Mesenteric fat pad (tissue), 1 donor: ENCODE data around the gene PCIF1. TPM values are rescaled to one million over a fixed set of nuclear protein-coding genes. Genes with fewer than 3 reads are reported as not detected.

Source experiments
- DNase-seq: peaks from one replicate; pipeline ENCODE4 v3.0.0-alpha.2; 2020; ENCODE audit warnings: low spot score
- total RNA-seq: library from RNA; stranded (reverse); fragmentation: NEBNext Ultra II Directional; extraction: Animal tissue kit (Norgen Biotek cat#: 25700); gene quantifications from one replicate; pipeline ENCODE4 v1.2.1, GENCODE V29; 2021
- donor health status: DM: yes; HTN: yes; CAD: no.

PCIF1 gene
- total RNA-seq, 1 donor from 2014 or later, result 27.1 TPM

DNA sequence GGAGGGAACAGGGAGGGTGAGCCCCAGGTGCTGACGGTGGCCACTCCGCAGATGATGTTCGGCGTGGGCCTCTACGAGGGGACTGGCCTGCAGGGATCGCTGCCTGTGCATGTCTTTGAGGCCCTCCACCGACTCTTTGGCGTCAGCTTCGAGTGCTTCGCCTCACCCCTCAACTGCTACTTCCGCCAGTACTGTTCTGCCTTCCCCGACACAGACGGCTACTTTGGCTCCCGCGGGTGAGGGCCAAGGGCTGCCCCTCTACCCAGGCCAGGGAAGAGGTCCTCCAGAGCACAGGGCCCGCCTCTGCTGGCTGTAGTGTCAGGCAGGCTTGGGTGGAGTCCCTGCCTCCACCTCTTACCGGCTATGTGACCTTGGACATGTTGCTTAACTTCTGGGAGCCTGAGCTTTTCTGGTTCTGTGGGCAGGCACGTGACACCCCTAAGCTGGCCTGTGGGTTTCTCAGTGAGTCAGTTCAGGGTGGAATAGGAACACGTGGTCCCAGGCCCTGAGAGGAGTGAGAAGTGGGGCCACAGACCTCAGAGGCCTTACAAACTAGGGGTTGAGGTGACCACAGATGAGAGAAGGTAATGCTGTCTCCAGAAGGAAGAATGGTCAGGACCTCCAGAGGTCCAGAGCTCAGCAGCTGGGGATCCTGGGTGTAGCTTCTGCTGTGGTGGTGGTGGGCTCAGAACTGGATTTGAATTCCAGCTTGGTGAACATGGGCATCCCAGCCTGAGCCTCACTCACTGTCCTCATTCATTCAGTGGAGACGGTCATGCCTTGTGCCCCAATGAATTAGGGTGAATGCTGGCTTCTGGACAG is 11.9 kb downstream of the PCIF1 start:
- DNase-seq, result no peak

DNA sequence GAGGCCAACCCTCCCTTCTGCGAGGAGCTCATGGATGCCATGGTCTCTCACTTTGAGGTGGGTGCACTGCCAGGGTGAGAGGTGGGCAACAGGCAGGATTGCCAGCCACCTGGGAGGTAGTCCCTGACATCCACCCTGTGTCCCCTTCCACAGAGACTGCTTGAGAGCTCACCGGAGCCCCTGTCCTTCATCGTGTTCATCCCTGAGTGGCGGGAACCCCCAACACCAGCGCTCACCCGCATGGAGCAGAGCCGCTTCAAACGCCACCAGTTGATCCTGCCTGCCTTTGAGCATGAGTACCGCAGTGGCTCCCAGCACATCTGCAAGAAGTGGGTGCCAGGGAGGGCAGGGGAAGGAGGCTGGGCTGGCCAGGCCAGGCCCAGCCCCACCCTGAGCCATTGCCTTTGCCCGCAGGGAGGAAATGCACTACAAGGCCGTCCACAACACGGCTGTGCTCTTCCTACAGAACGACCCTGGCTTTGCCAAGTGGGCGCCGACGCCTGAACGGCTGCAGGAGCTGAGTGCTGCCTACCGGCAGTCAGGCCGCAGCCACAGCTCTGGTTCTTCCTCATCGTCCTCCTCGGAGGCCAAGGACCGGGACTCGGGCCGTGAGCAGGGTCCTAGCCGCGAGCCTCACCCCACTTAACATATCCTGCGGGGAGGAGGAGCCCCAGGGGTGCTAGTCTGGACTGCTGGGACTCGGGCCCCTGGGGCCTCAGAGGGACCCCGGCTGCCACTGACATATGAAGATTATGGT is 12.8 kb downstream of the PCIF1 start:
- DNase-seq, result no peak

DNA sequence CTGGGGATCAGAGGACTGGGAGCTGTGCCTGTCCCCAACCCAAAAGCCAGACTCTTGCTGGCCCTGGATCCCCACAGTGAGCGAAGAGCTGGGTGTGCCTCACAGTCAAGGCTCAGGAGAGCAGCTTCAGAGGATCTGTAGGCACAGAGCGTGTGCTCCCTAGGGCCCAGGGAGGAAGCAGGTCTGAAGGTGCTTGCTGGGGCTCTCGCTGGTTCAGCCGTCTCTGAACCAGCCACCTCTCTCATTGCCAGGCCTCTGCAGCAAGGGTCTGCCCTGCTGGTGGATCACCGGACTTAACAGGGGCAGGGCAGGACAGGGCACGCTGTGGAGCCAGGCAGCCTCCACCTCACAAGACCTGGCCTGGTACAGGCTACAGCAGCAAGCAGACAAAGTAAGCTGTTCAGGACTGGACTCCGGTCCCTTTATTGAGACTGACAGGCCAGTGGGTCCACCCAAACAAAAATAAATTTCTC is 13.8 kb downstream of the PCIF1 start:
- DNase-seq, result no peak

DNA sequence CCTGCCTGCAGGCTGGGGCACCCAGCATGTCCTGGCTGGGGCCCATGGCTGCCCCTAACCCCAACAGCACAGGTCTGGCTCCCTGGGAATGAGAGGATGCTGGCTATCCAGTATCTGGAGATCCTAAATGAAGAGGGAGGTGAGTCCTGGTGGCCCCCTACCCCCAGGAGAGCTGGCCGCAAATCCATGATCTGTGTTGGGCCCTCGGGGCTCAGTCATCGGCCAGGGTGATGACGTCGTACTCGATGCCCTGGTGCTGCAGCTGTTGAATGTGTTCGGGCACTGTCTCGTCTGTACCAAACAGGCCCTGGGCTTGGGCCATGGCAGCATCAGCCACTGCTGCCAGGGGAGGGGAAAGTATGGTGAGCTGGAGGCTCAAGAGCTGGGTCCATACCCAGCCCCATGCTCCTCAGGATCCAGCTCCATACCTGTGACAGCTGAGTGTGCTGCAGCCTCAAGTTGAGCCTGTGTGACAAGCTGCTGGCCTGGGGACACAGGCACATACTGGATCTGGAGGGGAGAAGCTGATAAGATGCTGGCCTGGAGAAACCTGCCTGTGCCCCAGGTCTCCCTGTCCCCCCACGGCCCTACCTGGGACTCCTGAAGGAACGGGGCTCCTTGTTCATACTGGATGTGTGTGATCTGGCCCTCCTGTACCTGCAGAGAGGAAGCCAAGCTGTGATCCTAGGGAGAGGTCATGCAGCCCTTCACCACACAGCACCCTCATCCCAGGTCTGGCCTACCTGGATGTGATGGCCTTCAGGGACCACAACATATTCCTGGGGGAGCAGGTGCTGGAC is 14.5 kb downstream of the PCIF1 start:
- DNase-seq, result no peak

DNA sequence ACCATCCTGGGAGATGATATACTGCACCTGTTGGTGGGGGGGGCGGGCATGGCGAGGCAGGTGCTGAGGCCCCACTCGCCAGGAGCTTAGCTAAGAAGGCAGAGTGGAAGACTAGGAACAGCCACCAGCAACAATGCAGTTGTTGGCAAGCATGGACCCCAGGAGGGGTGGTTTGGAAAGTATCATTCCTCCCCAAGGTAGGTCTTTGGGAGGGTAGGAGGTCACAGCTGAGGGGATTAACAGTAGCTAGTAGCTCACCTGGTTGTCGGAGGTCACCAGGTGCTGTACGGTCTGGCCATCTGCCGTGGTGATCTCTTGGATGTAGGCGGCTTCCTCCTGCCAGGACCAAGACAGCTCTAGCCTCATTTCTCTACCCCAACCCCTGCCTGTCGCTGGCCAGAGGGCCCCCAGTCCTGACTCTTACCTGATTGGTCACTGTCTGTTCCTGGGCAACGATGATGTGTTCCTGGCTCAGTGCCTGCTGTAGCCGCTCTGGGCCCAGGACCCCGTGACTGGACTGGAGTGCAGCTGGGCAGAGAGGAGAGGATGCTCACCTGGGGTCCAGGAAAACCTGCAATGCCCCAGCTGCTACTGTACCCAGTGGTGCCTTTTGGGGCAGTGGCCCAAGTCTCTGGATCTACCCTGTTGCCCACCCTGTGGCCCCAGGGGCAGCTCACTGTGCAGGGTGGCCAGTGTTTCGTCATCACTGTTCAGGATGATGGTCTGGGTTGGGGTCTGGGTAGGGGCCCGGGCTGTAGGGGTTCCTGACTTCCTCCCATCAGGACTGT is 15.3 kb downstream of the PCIF1 start:
- no peak for DNase-seq

DNA sequence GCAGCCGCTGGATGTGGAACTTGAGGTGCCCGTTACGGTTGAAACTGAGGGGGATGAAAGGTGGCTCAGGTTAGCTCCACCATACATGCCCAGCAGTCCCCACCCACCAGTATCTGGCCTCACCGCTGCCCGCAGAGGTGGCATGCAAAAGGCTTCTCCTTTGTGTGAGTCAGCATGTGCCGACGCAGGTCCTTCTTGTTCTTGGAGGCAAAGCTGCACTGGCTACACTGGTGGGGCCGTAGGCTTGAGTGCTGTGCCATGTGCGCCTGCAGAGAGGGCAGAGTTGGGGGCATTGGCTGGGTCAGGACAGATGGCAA is 15.8 kb downstream of the PCIF1 start:
- no peak for DNase-seq

DNA sequence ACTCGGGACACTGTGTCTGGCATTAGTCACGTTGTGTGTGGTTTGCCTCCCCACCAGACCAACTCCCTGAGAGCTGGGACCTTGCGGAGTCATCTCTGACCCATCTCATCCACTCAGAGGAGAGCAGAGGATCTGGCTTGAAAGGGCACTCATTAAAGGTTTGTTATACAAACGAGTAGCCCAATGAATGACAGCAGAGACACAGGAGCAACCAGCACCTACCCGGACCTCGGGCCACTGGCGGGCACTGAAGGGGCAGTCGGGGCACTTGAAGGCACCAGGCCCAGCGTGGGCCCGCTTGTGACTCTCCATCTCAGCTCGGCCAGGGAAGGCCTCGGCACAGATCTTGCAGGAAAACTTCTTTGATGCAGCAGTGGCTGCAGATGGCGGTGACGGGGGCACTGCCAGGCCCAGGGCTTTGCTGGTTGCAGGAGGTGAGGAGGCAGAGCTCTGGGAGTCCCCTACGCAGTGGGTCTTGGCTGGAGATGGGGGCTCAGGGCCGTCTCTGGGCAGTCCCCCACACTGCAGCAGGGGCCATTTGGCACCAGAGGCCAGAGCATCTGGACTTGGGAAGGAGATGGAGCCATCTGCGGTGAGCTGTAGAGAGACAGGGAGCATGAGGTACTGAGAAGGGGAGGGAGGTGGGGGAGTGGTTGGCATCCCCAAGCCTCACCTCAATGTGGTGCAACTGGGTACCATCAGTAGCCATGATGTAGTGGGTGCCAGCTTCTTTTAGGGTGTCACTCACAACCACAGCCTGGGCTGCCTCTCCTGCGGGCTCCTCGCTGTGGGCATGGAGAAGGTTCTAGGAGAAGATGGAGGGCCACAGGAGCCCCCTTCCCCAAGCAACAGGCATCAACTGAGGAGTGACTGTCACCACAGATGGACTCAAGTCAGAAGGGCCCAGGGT is 17.7 kb downstream of the PCIF1 start:
- DNase-seq, result no peak

DNA sequence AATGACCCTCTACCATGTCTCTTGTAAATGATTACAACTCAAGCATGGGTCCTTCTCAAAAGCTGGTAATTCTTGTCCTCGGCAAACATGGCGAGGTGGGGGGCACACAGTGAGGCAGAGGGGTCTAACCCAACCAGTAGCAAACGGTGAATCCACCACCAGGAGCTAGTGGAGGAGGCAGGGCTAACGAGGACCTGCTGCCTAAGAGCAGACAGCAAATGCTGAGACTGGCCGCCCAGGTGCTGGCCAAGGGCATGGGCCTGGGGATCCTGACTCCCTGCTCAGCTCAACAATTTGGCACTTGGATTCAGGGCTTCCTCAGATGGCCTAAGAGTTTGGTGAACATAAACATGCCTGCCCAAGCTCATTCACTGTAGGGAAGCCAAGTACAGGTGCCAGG is 18.4 kb downstream of the PCIF1 start:
- no peak for DNase-seq

DNA sequence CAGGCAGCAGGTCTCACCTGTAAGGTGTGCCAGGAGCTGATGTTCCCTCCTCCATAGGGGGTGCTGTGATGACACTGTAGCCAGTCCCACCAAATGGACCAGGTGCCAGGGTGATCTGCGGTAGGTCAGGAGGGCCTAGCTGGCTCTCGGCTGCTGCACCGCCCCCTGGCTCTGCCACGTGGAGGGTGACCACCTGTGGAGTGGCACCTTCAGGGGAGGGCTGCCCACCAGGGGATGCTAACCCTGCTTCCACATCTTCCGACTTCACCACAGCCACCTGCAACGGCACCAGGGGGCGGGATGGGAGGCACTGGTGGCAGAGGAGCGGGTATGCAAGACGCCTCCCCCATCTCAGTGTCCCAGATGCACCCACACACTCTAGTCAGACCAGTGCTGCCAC is 19.2 kb downstream of the PCIF1 start:
- DNase-seq, result no peak

DNA sequence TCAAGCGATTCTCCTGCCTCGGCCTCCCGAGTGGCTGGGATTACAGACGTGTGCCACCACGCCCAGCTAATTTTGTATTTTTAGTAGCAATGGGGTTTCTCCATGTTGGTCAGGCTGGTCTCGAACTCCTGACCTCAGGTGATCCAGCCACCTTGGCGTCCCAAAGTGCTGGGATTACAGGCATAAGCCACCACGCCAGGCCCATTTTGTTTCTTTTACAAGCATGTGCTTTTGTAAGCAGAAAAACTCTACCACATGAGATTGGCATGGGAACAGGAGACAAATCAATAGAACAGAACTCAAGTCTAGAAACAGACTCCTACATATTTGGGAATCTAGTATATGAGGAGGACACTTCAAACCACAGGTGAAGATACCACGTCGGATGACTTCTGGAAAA is 21.8 kb downstream of the PCIF1 start:
- peak; percentile 53 for DNase-seq

DNA sequence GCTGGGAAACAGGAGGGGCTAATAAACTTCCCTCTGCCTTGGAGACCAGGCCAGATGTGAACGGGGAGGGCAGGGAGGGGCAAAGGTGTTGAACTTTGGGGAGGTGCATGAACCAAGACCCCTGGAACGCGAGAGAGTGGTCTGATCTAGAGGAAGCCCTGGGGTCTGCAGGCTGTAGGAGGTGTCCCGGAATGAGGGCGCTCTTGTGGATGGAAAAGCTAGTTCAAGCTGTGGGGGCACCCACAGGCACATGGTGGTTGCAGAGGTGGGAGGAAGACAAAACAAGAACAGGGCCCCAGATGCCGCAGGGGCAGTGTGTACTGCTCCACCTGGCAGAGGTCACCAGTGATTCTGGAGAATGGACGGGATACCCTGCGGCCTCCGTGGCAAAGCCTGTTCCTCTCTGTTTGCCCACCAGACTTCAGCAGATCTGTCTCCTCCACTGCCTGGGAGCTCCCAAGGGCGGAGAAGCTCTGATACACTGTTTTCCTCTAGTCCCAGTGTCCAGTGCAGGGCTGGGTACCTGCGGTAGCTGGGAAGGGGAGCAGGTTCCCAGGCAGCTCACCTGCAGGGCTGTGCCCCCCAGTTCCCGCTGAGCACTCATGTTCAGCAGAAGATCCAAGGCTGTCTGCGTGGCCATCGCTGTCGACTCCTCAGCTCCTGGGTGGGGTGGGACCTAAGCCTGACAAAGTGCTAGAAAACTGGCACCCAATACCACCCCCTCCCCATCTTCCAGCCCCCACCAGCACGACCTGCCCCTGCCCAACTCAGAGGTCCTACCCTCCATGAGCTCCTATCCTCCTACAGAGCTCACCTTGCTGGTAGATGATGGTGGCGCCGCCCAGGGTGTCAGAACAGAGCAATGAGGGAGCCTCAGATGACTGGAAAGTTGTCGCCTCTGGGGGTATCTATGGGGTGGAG is 22.8 kb downstream of the PCIF1 start:
- DNase-seq, result peak; percentile 71

DNA sequence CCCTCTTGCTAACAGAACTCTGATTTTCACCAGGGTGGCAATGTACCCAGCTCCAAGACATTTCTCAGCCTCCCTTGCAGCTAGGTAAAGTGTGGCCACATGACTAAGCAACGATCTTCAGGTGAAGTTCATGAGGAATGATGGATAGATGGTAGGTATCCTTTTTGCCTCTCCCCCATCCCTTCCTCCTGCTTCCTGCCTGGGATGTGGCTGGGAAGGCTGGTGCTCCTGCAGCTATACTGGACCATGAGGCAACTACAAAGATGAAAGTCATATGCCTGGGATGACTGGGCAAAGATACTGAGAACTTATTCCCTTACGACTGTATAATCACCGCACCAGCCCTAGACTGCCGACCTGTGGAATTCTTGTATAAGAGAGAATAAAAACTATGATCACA is 24.1 kb downstream of the PCIF1 start:
- DNase-seq, result peak; percentile 28

DNA sequence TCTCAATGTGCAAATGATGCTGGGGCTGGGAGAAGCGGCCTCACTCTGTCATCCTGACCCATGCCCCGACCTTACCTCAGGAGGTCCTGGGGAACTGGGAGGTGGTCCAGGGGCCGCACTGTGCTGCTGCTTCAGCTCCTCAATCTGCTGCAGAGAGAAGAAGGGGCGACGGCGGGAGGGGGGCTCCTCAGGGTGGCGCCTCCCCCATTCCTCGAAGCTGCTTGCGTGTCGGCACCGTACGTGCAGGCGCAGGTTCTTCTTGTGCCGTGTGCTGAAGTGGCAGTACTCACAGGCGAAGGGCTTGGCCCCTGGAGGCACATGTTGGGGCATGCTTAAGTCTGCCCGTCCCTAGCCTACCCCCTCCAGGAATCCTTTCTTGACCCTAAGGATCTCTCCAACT is 24.6 kb downstream of the PCIF1 start:
- peak; percentile 73 for DNase-seq

DNA sequence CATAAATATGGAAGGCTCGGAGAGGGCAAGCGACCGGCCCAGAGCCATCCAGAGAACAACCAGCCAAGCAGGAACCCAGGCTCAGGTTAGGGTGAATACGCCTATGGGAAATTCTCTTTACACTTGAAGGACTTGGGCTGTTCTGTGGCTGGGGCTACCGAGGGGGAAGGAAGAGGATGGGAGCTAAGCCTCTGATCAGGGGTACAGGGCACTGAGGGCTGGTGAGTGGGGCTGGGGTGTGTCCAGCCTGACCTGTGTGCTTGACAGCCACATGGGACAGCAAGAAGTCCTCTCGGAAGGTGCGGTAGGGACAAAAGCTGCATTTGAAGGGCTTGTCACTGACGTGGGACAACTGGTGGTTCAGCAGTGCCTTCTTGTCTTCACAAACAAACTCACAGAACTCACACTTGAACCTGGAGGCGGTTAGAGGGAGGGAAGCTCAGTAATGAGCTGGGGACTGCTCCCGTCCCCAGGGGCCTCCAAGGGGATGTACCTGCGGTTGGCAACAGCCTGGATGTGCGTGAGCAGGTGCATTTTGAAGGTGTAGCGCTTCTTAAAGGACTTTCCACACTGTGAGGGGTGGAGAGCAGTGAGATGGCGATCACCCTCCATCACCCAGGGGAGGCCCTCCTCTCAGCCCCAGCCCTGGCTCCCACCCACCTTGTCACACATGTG is 25.6 kb downstream of the PCIF1 start:
- peak; percentile 64 for DNase-seq

DNA sequence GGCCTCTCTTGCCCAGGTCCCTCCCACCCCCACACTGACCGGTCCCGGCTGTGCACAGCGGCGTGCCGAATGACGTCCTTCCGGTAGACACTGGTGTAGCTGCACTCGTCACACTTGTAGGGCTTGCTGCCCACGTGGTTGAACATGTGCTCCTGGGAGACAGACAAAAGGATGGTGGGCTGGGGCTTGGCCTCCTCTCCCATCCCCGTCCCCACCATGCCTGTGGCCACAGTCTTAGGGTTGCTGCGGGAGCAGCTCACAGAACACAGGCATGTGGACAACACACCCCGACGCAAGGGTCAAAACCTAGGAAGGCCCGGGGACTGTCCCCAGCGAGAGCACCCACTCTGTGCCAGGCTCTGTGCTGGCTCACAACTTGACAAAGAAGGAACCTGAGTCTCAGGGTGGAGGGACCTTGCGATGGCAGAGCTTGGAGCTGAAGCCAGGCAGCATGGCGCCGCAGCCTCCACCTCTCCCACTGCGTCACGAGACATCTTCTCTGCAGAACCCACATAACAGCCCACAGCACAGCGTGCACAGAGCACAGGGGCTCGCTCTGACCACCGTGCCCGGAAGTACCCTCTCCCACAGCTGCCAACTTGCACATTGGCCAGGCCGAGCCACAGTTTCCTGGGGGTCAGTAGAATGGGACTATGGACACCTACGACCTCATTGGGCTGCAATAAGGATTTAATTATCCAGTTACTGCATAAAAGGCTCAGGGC is 27.7 kb downstream of the PCIF1 start:
- peak; percentile 78 for DNase-seq

DNA sequence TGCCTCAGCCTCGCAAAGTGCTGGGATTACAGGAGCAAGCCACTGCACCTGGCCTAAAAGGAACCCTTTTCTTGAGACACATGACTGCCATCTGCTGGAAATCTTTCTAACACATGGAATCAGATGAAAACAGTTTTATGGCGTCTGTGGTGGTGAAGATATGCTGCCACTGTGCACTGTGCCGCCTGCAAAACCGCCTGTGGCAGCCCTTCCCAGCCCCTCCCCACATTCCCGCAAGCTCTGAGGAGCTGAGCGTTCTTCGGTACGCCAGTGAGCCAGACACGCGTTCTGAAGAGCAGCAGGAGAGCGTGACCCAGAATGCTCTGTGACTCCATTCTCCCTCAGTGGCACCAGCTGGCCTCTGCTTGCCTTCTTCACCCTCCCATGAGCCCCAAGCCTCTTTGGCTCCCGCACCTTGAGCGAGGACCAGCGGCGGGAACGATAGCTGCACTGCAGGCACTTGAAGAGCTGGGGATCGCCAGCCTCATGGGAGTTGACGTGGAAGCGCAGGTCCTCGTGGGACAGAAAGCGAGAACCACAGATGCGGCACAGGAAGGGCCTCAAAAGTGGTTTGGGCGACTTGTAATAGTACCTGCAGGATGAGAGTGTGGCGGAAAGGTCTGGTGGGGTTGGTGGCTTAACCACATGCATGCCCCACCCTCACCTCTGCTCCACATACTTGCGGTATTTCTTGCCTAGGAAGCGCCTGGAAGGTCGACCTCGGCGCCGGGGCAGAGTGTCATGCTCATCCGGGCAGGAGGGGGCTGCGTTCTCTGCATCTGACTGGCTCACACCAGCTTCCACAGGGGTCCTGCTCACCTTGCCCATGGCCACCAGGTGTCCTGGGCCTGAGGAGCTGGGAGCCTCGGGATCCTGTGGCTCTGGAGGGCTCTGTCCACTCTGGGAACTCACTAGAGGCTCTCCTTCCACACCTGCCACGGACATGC is 28.8 kb downstream of the PCIF1 start:
- DNase-seq, result peak; percentile 76
